Endodermal cell (in vitro differentiated cells): ENCODE results near the gene LYPD3. TPM values are rescaled to one million over a fixed set of nuclear protein-coding genes. Genes with fewer than 3 reads are reported as not detected.

Experiments
- DNase-seq: peaks from one replicate; pipeline ENCODE4 v3.0.0-alpha.2; 2017
- H3K27ac ChIP-seq: 2 replicates; pipeline ENCODE4 v1.5.1; 2013; ENCODE audit warnings: mild to moderate bottlenecking, low read depth, low read length, moderate library complexity
- H3K27me3 ChIP-seq: 2 replicates; pipeline ENCODE4 v1.6.1; 2013; ENCODE audit warnings: mild to moderate bottlenecking, low read length, moderate library complexity; ENCODE audit not compliant: insufficient read depth, control insufficient read depth, poor library complexity, severe bottlenecking
- H3K36me3 ChIP-seq: 2 replicates; pipeline ENCODE4 v1.7.0; 2013; ENCODE audit warnings: mild to moderate bottlenecking, low read length, moderate library complexity; ENCODE audit not compliant: control insufficient read depth, insufficient read depth
- H3K4me1 ChIP-seq: one replicate; pipeline ENCODE4 v1.7.0; 2013; ENCODE audit warnings: low read length; ENCODE audit not compliant: control insufficient read depth, insufficient read depth
- H3K4me3 ChIP-seq: 2 replicates; pipeline ENCODE4 v1.5.1; 2013; ENCODE audit warnings: mild to moderate bottlenecking, low read length, moderate library complexity
- H3K9ac ChIP-seq: 2 replicates; pipeline ENCODE4 v1.6.1; 2013; ENCODE audit warnings: mild to moderate bottlenecking, low read length, moderate library complexity; ENCODE audit not compliant: poor library complexity, severe bottlenecking; ENCODE audit errors: extremely low read depth
- H3K9me3 ChIP-seq: 2 replicates; pipeline ENCODE4 v1.6.1; 2013; ENCODE audit warnings: mild to moderate bottlenecking, low read length, moderate library complexity; ENCODE audit not compliant: control insufficient read depth
- H3K27ac Mint-ChIP-seq: 2 replicates; pipeline ENCODE4 v1.8.0; 2020; ENCODE audit warnings: mixed read lengths
- H3K27me3 Mint-ChIP-seq: 2 replicates; pipeline ENCODE4 v1.8.0; 2021; ENCODE audit warnings: mild to moderate bottlenecking, mixed read lengths; ENCODE audit not compliant: insufficient read depth
- H3K36me3 Mint-ChIP-seq: 2 replicates; pipeline ENCODE4 v1.8.0; 2020; ENCODE audit warnings: low read depth, mixed read lengths
- H3K4me1 Mint-ChIP-seq: 2 replicates; pipeline ENCODE4 v1.8.0; 2020; ENCODE audit warnings: mixed read lengths
- H3K4me3 Mint-ChIP-seq: 2 replicates; pipeline ENCODE4 v1.8.0; 2020; ENCODE audit warnings: mild to moderate bottlenecking, moderate library complexity, mixed read lengths
- H3K9me3 Mint-ChIP-seq: 2 replicates; pipeline ENCODE4 v1.8.0; 2020; ENCODE audit warnings: mild to moderate bottlenecking, mixed read lengths
- CTCF ChIP-seq: fragments of 200-600 bp; sonication (generic); conservative IDR thresholded peaks from 2 replicates; pipeline ENCODE4 v1.5.0; 2021; ENCODE audit warnings: antibody characterized with exemption, mild to moderate bottlenecking
- WGBS, 2 experiments: methylation state at CpG; one replicate each; pipeline versions ENCODE4 v1.1.5 to v1.1.7; 2013; ENCODE audit warnings: missing lambda C conversion rate in 2 of 2, mixed read lengths in 1 of 2; ENCODE audit not compliant: insufficient coverage in 1 of 2, insufficient read length in 1 of 2; 5-methylcytosine and 5-hydroxymethylcytosine counted together
- total RNA-seq, 2 donors: library from RNA; stranded (reverse); fragmentation: NEBNext Ultra II Directional in 1 of 2; extraction: Animal tissue kit (Norgen Biotek cat#: 25700) in 1 of 2; gene quantifications; 2 replicates in 1 of 2; 3 replicates in 1 of 2; pipeline ENCODE4 v1.2.1, GENCODE V29; 2021

The LYPD3 gene
- total RNA-seq, 2 donors from 2014 or later = 0.33 to 0.51 TPM

GRCh38 chr19:43481701-43482100 is 16.3 kb upstream of the LYPD3 start:
- no peaks in the 10 kb centered on the region for H3K27me3 ChIP-seq
- no peak overlapping the region for H3K9ac ChIP-seq
- H3K27ac ChIP-seq = no peak overlapping the region
- H3K4me3 ChIP-seq = no peak overlapping the region
- H3K36me3 Mint-ChIP-seq = no peaks in the 10 kb centered on the region
- no peaks in the 10 kb centered on the region for H3K36me3 ChIP-seq
- H3K4me1 Mint-ChIP-seq = peaks cover 5% of the 10 kb centered on the region
- no peak overlapping the region for H3K4me3 Mint-ChIP-seq
- H3K27me3 Mint-ChIP-seq = no peaks in the 10 kb centered on the region
- 92 to 94% methylated on average over 3 to 6 of the region's 6 CpGs for WGBS, 2 experiments
- H3K9me3 ChIP-seq = no peaks in the 10 kb centered on the region
- no peaks in the 10 kb centered on the region for H3K4me1 ChIP-seq
- DNase-seq = no peak
- peak overlapping the region; percentile 17 for H3K27ac Mint-ChIP-seq
- H3K9me3 Mint-ChIP-seq = no peaks in the 10 kb centered on the region
- no peak for TF ChIP-seq CTCF

- peaks cover 5% of the 10 kb centered on the region for H3K4me1 Mint-ChIP-seq
- no peak overlapping the region for H3K27ac Mint-ChIP-seq
- no peak for DNase-seq
- H3K9me3 Mint-ChIP-seq = no peaks in the 10 kb centered on the region
- 87 to 96% methylated on average over 3 of the region's 3 CpGs for WGBS, 2 experiments
- no peak overlapping the region for H3K27ac ChIP-seq
- no peaks in the 10 kb centered on the region for H3K36me3 ChIP-seq
- no peak overlapping the region for H3K4me3 ChIP-seq
- no peaks in the 10 kb centered on the region for H3K9me3 ChIP-seq
- no peak for TF ChIP-seq CTCF
- no peaks in the 10 kb centered on the region for H3K4me1 ChIP-seq
- H3K4me3 Mint-ChIP-seq = no peak overlapping the region
- peaks cover under 1% of the 10 kb centered on the region for H3K27me3 Mint-ChIP-seq
- H3K27me3 ChIP-seq = no peaks in the 10 kb centered on the region
- H3K9ac ChIP-seq = no peak overlapping the region
- H3K36me3 Mint-ChIP-seq = no peaks in the 10 kb centered on the region
Measured at GRCh38 chr19:43480574-43480973, 15.2 kb upstream of the LYPD3 start.

GRCh38 chr19:43479961-43480561 is 14.7 kb upstream of the LYPD3 start:
- WGBS, 2 experiments = 85 to 93% methylated on average over 3 to 4 of the region's 4 CpGs
- H3K36me3 ChIP-seq = no peaks in the 10 kb centered on the region
- no peak for TF ChIP-seq CTCF
- DNase-seq = no peak
- Mint-ChIP-seq H3K9me3 (no peaks in the 10 kb centered on the region), H3K27ac (no peak overlapping the region), H3K4me1 (peaks cover 5% of the 10 kb centered on the region), H3K4me3 (no peak overlapping the region), H3K36me3 (no peaks in the 10 kb centered on the region), H3K27me3 (peaks cover 4% of the 10 kb centered on the region)
- H3K27me3 ChIP-seq = no peaks in the 10 kb centered on the region
- H3K9me3 ChIP-seq = no peaks in the 10 kb centered on the region
- no peak overlapping the region for H3K9ac ChIP-seq
- no peaks in the 10 kb centered on the region for H3K4me1 ChIP-seq
- no peak overlapping the region for H3K4me3 ChIP-seq
- no peak overlapping the region for H3K27ac ChIP-seq
